OCI-LY1 (cell line): ENCODE data around the gene RPL36.

ENCODE experiments used
- EZH2 ChIP-seq: fragments of 200-600 bp; sonication (generic), shearing (Covaris generic); IDR thresholded peaks from 2 replicates; pipeline ENCODE4 v1.8.0; 2017; ENCODE audit warnings: borderline replicate concordance, mixed run types, mild to moderate bottlenecking, antibody characterized with exemption, low read length, moderate library complexity, mixed read lengths
- TF ChIP-seq, protein P1 (sequence below): fragments of 200-600 bp; sonication (generic), shearing (Covaris generic); IDR thresholded peaks from 2 replicates; pipeline ENCODE4 v1.5.1; 2017; ENCODE audit warnings: mild to moderate bottlenecking, antibody characterized with exemption, low read length, moderate library complexity, mixed read lengths

DNA sequence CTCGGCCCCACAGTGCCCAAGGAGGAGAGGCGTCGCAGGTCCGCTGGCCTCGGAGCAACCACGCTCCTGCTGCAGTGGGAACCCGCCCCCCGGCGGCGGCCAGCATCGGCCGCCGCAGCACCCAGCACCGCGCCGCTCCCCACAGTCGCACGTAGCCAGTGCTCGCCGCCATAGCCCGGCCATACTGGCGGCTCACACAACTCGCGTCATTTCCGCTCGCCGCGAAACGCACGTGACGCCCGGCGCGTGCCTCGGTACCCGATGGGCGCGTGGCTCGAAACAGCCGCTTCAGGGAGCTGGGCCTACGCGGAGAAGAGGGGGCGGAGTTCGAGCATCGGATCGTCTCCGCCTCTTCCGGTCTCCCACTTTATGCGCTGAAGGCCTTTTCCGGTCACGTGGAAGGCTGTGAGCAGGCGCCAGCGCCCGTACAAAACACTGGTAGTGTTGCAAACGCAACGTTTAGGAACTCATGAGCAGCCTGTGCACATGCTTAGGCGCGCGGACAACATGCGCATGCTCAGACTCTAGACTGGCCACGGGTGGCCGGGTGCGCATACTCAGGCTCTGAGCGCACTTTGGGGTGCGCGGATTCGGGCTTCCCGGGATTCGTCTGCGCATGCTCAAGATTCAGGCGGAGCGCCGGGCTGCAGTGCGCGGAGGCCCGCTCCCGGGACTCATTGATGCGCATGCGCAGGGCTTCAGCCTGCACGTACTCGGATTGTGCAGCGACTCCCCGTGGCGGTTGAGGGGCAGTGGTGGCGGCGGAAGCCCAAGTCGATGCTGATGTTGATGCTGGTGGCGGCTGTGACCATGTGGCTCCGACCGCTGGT, 30.1 kb downstream of the RPL36 start, which contains the start of the genes CATSPERD and LONP1:
- TF ChIP-seq, protein P1, sequence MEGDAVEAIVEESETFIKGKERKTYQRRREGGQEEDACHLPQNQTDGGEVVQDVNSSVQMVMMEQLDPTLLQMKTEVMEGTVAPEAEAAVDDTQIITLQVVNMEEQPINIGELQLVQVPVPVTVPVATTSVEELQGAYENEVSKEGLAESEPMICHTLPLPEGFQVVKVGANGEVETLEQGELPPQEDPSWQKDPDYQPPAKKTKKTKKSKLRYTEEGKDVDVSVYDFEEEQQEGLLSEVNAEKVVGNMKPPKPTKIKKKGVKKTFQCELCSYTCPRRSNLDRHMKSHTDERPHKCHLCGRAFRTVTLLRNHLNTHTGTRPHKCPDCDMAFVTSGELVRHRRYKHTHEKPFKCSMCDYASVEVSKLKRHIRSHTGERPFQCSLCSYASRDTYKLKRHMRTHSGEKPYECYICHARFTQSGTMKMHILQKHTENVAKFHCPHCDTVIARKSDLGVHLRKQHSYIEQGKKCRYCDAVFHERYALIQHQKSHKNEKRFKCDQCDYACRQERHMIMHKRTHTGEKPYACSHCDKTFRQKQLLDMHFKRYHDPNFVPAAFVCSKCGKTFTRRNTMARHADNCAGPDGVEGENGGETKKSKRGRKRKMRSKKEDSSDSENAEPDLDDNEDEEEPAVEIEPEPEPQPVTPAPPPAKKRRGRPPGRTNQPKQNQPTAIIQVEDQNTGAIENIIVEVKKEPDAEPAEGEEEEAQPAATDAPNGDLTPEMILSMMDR = peak; percentile 90
- no peak for TF ChIP-seq EZH2
